Activated CD4-positive, alpha-beta memory T cell treated with anti-CD3 and anti-CD28 coated beads for 36 hours (primary cell): Measurements from ENCODE around the gene ZNF14. TPM values are rescaled to one million over a fixed set of nuclear protein-coding genes. Genes with fewer than 3 reads are reported as not detected.
"Not testable (repeated sequence)": the region's sequence is repeated elsewhere in the genome, so short reads cannot be mapped to it uniquely, and the experiment has no call there.

ENCODE experiments used
- CTCF ChIA-PET: fragments of 350-600 bp; sonication (Branson Sonifier 250); formaldehyde crosslinking; loops from one replicate; lab custom pipeline; 2021; ENCODE audit warnings: antibody characterized with exemption, inconsistent platforms; lab: Charles Lee
- POLR2A ChIA-PET: fragments of 350-600 bp; sonication (Branson Sonifier 250); formaldehyde crosslinking; loops from one replicate; lab custom pipeline; 2021; ENCODE audit warnings: antibody characterized with exemption; lab: Charles Lee
- DNase-seq: peaks from one replicate; pipeline ENCODE4 v3.0.0-alpha.2; 2020
- H3K27ac Mint-ChIP-seq: one replicate; pipeline ENCODE4 v1.8.0; 2021; ENCODE audit warnings: mixed read lengths
- H3K27me3 Mint-ChIP-seq: one replicate; pipeline ENCODE4 v1.8.0; 2021; ENCODE audit warnings: mixed read lengths
- H3K36me3 Mint-ChIP-seq: one replicate; pipeline ENCODE4 v1.8.0; 2021; ENCODE audit warnings: mixed read lengths
- H3K4me1 Mint-ChIP-seq: one replicate; pipeline ENCODE4 v1.8.0; 2021; ENCODE audit warnings: low read depth, mixed read lengths
- H3K4me3 Mint-ChIP-seq: one replicate; pipeline ENCODE4 v1.8.0; 2021; ENCODE audit warnings: mild to moderate bottlenecking, mixed read lengths
- H3K9me3 Mint-ChIP-seq: one replicate; pipeline ENCODE4 v1.8.0; 2021; ENCODE audit warnings: mixed read lengths
- intact Hi-C: fragments of 100-400 bp; cut with micrococcal nuclease; formaldehyde crosslinking; loops from one replicate; pipeline ENCODE4 v1.15.1; 2023
- total RNA-seq, 2 experiments: library from RNA; stranded (reverse); gene quantifications; one replicate each; pipeline ENCODE4 v1.2.3, GENCODE V29; 2021

Gene ZNF14
- total RNA-seq, 2 experiments from 2014 or later = 6.8 to 7.9 TPM

DNA sequence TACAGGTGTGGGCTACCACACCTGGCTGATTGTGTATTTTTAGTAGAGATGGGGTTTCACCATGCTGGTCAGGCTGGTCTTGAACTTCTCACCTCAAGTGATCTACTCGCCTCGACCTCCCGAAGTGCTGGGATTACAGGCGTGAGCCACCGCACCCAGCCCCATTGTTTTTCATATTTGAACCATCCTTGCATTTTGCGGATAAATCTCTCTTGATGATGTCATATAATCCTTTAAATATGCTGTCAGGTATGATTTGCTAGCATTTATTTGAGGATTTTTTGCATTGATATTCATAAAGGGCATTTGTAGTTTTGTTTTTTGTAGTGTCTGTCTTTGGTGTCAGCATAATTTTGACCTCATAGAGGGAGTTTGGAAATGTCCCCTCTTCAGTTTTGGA lies 58.6 kb downstream of the ZNF14 start:
- H3K27ac Mint-ChIP-seq = peak overlapping the region; percentile 42
- ChIA-PET POLR2A (no interaction called here), CTCF (no interaction called here)
- intact Hi-C loops = no loop called here
- peaks cover 43% of the 10 kb centered on the region for H3K4me1 Mint-ChIP-seq
- H3K27me3 Mint-ChIP-seq = no peaks in the 10 kb centered on the region
- peaks cover 54% of the 10 kb centered on the region for H3K9me3 Mint-ChIP-seq
- no peak overlapping the region for H3K4me3 Mint-ChIP-seq
- peaks cover 91% of the 10 kb centered on the region for H3K36me3 Mint-ChIP-seq
- no peak for DNase-seq

DNA sequence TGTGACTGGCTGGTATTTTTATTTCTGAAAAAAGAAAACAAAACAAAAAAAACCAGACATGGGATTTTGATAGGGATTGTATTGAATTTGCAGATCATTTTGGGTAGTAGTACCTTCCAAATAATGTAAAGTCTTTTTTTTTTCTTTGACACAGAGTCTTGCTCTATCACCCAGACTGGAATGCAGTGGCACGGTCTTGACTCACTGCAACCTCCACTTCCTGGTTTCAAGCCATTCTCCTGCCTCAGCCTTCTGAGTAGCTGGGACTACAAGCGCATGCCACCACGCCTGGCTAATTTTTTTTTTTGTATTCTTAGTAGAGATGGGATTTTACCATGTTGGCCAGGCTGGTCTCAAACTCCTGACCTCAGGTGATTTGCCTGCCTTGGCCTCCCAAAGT lies 60.1 kb downstream of the ZNF14 start:
- ChIA-PET CTCF (interaction anchor here (0.5 kb wide), 1 partner anchor 169 kb away, joined by 3 read pairs; no protein-coding TSS in a partner anchor), POLR2A (interaction anchor here (0.6 kb wide), 1 partner anchor 194 kb away, joined by 3 read pairs; no protein-coding TSS in a partner anchor)
- Mint-ChIP-seq H3K9me3 (peaks cover 39% of the 10 kb centered on the region), H3K27ac (peak overlapping the region; percentile 8), H3K27me3 (no peaks in the 10 kb centered on the region), H3K36me3 (peaks cover 79% of the 10 kb centered on the region), H3K4me1 (peaks cover 49% of the 10 kb centered on the region), H3K4me3 (no peak overlapping the region)
- intact Hi-C loops = no loop called here
- peak; percentile 41 for DNase-seq

DNA sequence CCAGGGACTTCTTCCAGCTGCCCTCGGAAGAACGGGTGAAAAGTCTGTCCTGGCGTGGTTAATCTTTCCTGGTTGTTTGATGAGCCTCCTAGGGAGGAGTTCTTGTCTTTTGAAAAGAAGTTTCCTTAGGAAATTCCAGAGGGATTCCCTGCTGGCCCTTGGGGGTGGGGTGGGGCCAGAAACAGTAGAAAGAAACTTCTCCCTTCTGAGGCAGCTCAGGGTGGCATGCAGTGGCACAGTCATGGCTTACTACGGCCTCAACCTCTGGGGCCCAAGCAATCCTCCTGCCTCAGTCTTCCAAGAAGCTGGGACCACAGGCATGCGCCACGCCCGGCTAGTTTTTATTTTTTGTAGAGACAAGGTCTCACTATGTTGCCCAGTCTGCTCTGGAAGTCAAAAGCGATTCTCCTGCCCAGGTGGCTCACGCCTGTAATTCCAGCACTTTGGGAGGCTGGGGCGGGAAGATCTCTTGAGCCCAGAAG lies 62.8 kb downstream of the ZNF14 start:
- peaks cover 54% of the 10 kb centered on the region for H3K36me3 Mint-ChIP-seq
- intact Hi-C loops = no loop called here
- no peak for DNase-seq
- peak overlapping the region; percentile 96 for H3K27ac Mint-ChIP-seq
- ChIA-PET POLR2A (interaction anchor here (2.2 to 3.2 kb wide), 3 partner anchors 62 to 203 kb away, joined by 10 to 18 read pairs (median 15); partner anchors contain the start of genes ZNF14 and ZNF506), CTCF (interaction anchor here (0.6 kb wide), 1 partner anchor 42 kb away, joined by 3 read pairs; no protein-coding TSS in a partner anchor)
- H3K4me3 Mint-ChIP-seq = peak overlapping the region; percentile 82
- peaks cover 40% of the 10 kb centered on the region for H3K4me1 Mint-ChIP-seq
- H3K27me3 Mint-ChIP-seq = no peaks in the 10 kb centered on the region
- H3K9me3 Mint-ChIP-seq = peaks cover 18% of the 10 kb centered on the region

DNA sequence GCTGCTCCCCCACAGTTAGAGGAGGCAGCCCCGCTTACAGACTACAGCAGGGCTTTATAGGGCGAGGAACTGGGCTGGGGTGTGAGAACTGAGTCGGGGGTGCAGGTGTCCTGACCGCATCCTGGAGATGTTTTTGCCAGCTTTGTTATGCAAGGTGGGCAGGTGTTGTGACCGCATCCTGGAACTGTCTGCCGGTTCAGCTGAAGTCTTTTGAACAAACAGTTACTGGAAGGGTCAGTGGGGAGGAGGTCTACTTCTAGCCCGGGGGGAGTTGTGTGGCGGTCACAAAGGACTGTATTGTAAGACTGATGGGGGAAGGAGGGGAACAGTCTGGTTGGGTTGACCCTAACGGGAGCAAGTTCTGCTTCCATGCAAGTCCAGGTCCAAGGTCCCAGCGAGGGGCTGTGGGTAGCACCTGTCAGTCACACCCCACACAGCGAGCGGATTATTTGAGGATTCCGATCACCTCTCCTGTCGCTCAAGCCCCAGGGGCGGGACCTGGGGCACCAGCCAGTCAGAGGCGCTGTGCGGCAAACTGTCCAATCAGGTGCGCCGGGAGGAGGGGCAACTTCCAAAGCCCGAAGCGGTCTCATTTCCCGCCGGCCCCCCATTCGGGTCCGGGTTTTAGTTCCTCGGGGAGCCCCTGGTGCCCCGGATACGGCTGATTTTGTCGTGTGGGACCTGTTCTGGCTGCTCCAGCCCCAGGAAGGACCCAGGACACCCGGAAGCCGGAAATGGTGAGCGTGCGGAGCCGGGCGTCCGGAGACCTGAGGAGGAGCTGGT lies 64.5 kb downstream of the ZNF14 start, which contains the start of gene ZNF101:
Gene ZNF101 (plus strand): TSS at position 610 of the 783 bp plus-strand sequence. CDS start 125 bp downstream, at position 735.
- Mint-ChIP-seq H3K27me3 (no peaks in the 10 kb centered on the region), H3K4me1 (peaks cover 37% of the 10 kb centered on the region), H3K4me3 (peak within 1 kb of the TSS; percentile 82), H3K36me3 (peaks cover 41% of the 10 kb centered on the region), H3K9me3 (peaks cover 11% of the 10 kb centered on the region), H3K27ac (peak within 1 kb of the TSS; percentile 96)
- DNase-seq = peak; percentile 98
- POLR2A ChIA-PET = interaction anchor here (0.6 to 3.2 kb wide), 16 partner anchors 10 to 232 kb away, joined by 3 to 18 read pairs (median 4); partner anchors contain the start of genes ZNF14, ZNF253, ZNF506 and ZNF93
- CTCF ChIA-PET = interaction anchor here (1.2 to 1.3 kb wide), 3 partner anchors 25 to 136 kb away, joined by 3 to 5 read pairs (median 3); partner anchors contain the start of genes GMIP and ZNF14
- intact Hi-C loops = loop anchor here (1.0 to 10.0 kb wide), 8 partner anchors 64 to 474 kb away; partner anchors contain the start of genes BORCS8, GATAD2A, RFXANK and ZNF14

DNA sequence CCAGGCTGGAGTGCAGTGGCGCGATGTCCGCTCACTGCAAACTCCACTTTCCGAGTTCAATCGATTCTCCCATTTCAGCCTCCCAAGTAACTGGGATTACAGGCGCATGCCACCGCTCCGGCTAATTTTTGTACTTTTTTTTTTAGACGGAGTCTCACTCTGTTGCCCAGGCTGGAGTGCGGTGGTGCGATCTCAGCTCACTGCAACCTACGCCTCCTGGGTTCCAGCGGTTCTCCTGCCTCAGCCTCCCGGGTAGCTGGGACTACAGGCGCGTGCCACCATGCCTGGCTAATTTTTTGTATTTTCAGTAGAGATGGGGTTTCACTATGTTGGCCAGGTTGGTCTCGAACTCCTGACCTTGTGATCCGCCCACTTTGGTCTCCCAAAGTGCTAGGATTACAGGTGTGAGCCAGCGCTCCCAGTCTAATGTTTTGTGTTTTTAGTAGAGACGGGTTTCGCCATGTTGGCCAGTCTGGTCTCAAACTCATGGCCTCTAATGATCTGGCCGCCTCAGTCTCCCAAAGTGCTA lies 67.4 kb downstream of the ZNF14 start:
- H3K27me3 Mint-ChIP-seq, H3K27ac Mint-ChIP-seq, H3K4me3 Mint-ChIP-seq, H3K9me3 Mint-ChIP-seq, DNase-seq, POLR2A ChIA-PET: not testable (repeated sequence)
- intact Hi-C loops = loop anchor here (10.0 kb wide), 2 partner anchors 261 to 471 kb away; partner anchors contain the start of genes BORCS8, GATAD2A and RFXANK
- Mint-ChIP-seq H3K4me1 (peaks cover 42% of the 10 kb centered on the region), H3K36me3 (peaks cover 30% of the 10 kb centered on the region)
- CTCF ChIA-PET = interaction anchor here (0.6 kb wide), 1 partner anchor 65 kb away, joined by 5 read pairs; no protein-coding TSS in a partner anchor

DNA sequence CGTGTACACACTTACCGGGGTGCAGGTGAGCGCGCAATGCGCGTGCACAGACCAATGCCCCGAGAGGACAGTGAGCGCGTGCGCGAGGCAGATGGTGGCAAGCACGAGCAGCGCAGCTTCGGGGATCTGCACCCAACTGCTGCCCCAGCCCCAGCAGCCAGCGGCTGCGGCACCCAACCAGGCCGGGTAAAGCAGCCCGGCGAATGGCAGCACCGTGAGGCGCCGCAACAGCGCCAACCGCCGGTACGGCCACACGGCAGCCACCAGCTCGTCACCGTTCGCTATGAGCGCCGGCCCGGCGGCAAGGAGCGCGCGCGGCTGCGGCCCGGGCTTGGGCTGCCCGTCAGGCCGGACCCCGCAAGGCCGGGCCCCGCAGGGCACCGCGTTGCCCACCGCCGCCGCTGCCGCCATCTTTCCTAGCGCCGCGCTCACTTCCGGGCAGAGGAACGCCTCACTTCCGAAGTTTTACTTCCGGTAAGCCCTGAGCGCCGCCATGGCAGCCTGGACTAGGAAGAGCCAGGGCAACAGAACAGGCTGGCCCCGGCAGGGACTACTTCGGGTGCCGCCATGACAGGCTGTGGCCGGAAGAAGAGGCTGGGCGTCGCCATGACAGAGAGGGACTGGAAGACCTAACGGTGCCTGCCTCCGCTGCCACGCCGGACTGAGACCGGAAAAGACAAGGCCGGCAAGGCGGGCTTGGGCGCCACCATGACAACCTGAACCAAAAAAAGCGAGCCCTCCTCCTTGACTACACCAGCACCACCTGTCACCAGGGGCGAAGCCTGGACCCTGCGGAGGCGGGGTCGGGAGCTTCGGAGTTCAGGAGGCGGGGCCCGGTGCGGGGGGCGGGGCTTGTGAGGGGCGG lies 69.4 kb downstream of the ZNF14 start, which contains the start of gene ATP13A1:
Gene ATP13A1 (minus strand): TSS at position 421 of the 865 bp plus-strand sequence. CDS start 10 bp downstream, at position 411.
- H3K27ac Mint-ChIP-seq = peak within 1 kb of the TSS; percentile 98
- H3K27me3 Mint-ChIP-seq = no peaks in the 10 kb centered on the region
- peaks cover 22% of the 10 kb centered on the region for H3K36me3 Mint-ChIP-seq
- no peaks in the 10 kb centered on the region for H3K9me3 Mint-ChIP-seq
- POLR2A ChIA-PET = interaction anchor here (1.0 to 2.0 kb wide), 7 partner anchors 13 to 202 kb away, joined by 3 to 9 read pairs (median 5); partner anchors contain the start of genes GMIP, NDUFA13, TSSK6 and ZNF253
- peak within 1 kb of the TSS; percentile 96 for H3K4me3 Mint-ChIP-seq
- intact Hi-C loops = loop anchor here (1.0 to 10.0 kb wide), 6 partner anchors 45 to 469 kb away; partner anchors contain the start of genes BORCS8, GATAD2A, PBX4 and RFXANK
- peak; percentile 95 for DNase-seq
- CTCF ChIA-PET = interaction anchor here (0.6 to 1.5 kb wide), 2 partner anchors 131 to 171 kb away, joined by 4 read pairs; no protein-coding TSS in a partner anchor
- H3K4me1 Mint-ChIP-seq = peaks cover 39% of the 10 kb centered on the region

DNA sequence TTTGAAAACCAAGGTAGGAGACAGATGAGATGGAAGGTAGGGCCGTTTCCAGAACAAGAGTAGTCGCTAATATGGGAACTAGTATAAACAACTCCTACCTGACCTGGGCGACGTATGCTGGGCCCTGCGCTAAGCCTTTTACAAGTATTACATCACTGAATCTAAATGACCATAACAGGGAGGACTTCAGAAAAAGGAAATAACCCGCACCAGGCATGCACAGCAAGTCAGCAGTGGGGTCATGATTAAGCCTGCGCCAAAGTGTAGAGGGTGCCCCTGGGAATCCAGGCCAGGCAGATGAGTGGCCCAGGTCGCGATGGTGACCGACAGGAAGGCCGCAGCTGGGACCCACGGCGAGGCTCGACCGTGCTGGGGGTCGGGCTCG lies 70.0 kb downstream of the ZNF14 start:
- Mint-ChIP-seq H3K36me3 (peaks cover 25% of the 10 kb centered on the region), H3K4me1 (peaks cover 33% of the 10 kb centered on the region), H3K4me3 (peak overlapping the region; percentile 96), H3K27me3 (no peaks in the 10 kb centered on the region), H3K27ac (peak overlapping the region; percentile 94), H3K9me3 (no peaks in the 10 kb centered on the region)
- DNase-seq = no peak
- CTCF ChIA-PET = interaction anchor here (1.0 to 1.5 kb wide), 4 partner anchors 110 to 159 kb away, joined by 4 to 6 read pairs (median 4); partner anchors contain the start of gene ZNF506
- intact Hi-C loops = loop anchor here (1.0 to 10.0 kb wide), 8 partner anchors 20 to 468 kb away; partner anchors contain the start of genes BORCS8, GATAD2A, GMIP and PBX4
- POLR2A ChIA-PET = interaction anchor here (0.6 to 2.0 kb wide), 10 partner anchors 9 to 237 kb away, joined by 3 to 9 read pairs (median 4); partner anchors contain the start of genes GMIP, NDUFA13, TSSK6 and ZNF253

DNA sequence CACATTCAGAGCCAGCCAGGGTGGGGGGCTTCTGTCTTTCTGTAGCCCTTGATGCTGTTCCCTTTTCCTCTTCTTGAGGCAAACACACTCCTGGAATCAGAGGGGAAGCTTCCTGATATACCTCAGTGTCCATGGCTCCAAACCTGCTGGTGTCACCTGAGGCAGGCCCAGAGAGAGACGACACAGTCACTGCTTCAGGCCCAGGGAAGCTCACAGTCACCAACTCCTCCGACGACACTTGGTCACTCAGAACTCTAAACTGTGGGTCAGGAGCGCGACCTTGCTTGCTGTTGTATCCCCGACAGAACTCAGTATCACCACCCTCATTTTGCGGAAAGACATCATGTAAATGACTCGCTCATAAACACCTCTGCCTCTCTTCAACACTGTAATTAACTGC lies 70.6 kb downstream of the ZNF14 start:
- Mint-ChIP-seq H3K4me3 (peak overlapping the region; percentile 96), H3K27ac (peak overlapping the region; percentile 94), H3K4me1 (peaks cover 29% of the 10 kb centered on the region), H3K9me3 (no peaks in the 10 kb centered on the region), H3K36me3 (peaks cover 26% of the 10 kb centered on the region), H3K27me3 (no peaks in the 10 kb centered on the region)
- peak; percentile 26 for DNase-seq
- CTCF ChIA-PET = interaction anchor here (0.5 to 1.4 kb wide), 7 partner anchors 71 to 297 kb away, joined by 3 to 6 read pairs (median 3); partner anchors contain the start of gene ZNF506
- intact Hi-C loops = loop anchor here (1.0 to 10.0 kb wide), 6 partner anchors 19 to 468 kb away; partner anchors contain the start of genes BORCS8, GATAD2A, GMIP and PBX4
- POLR2A ChIA-PET = interaction anchor here (0.6 to 2.0 kb wide), 15 partner anchors 9 to 237 kb away, joined by 3 to 9 read pairs (median 4); partner anchors contain the start of genes GMIP, NDUFA13, TSSK6 and ZNF253

DNA sequence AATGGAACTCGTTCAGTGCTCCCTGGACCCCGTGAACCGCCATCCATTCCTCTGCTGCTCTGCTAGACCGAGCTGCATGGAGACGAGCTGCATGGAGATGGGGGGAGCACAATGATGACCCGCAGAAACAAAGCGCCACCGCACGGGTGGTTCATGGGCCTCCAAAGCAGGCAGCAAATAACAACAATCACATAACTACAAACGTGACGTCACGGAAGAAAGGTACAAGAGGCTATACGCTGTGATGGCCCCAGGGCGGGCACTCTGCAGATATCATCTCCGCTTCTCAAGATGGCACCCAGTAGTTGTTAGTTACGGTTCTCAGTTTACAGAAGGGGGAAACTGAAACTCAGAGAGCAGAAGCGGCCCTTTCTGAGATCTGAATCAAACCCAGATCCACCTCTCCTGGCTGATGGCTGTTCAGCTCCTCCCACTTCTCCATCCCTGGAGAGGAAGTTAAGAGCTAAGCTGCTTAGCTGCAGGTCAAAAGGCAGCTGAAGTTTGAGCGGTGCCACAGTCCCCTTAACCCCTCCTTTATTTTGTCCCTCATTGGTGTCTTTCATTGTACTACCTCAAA lies 71.1 kb downstream of the ZNF14 start:
- Mint-ChIP-seq H3K4me1 (peaks cover 26% of the 10 kb centered on the region), H3K4me3 (peak overlapping the region; percentile 96), H3K27me3 (no peaks in the 10 kb centered on the region), H3K36me3 (peaks cover 29% of the 10 kb centered on the region), H3K27ac (peak overlapping the region; percentile 94), H3K9me3 (no peaks in the 10 kb centered on the region)
- DNase-seq = peak; percentile 81
- CTCF ChIA-PET = interaction anchor here (0.5 to 1.4 kb wide), 7 partner anchors 71 to 298 kb away, joined by 3 to 6 read pairs (median 3); partner anchors contain the start of gene ZNF506
- intact Hi-C loops = loop anchor here (1.0 to 10.0 kb wide), 6 partner anchors 18 to 467 kb away; partner anchors contain the start of genes BORCS8, GATAD2A, GMIP and PBX4
- POLR2A ChIA-PET = interaction anchor here (0.8 to 2.0 kb wide), 13 partner anchors 8 to 204 kb away, joined by 3 to 9 read pairs (median 5); partner anchors contain the start of genes GMIP, NDUFA13, TSSK6 and ZNF253
